GM04503 (cell line): ENCODE measurements around the gene UCP3.
"Not testable (repeated sequence)": the region's sequence is repeated elsewhere in the genome, so short reads cannot be mapped to it uniquely, and the experiment has no call there.

ENCODE experiments used
- DNase-seq: peaks from one replicate; pipeline ENCODE4 v3.0.0-alpha.2; 2012; ENCODE audit warnings: low read depth

Gene UCP3

GRCh38 chr11:74000307-74001133 is 8.4 kb downstream of the UCP3 start:
- DNase-seq = no peak

DNA sequence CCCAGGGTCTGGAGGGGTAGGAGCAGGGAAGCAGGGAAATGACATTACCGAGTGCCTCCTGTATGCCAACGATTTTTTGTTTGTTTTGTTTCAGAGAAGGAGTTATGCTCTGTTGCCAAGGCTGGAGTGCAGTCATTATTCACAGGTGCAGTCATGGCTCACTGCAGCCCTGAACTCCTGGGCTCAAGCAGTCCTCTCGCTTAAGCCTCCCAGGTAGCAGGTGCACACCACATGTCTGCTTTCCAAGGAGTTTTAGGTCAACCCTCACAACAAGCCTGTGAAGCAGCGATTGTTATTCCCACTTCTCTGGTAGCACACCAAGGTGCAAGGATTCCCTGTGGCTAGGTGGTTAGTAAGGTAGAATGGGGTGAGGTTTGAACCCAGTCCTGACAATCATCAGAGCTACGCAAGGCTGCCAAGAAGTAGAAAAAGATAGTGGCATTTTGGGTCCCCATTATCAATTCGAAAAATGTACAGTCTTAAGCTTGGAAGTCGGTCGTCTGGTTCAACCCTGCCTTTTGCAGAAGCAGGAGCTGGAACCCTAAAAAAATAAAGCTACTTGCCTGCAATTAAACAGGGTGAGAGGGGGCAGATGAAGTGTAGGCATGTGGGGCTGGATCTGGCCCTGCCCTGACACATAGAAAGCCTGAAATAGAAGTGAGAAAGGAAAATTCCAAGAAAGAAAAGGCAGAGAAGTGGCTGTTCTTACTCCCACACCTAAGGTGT is 9.1 kb downstream of the UCP3 start:
- no peak for DNase-seq

DNA sequence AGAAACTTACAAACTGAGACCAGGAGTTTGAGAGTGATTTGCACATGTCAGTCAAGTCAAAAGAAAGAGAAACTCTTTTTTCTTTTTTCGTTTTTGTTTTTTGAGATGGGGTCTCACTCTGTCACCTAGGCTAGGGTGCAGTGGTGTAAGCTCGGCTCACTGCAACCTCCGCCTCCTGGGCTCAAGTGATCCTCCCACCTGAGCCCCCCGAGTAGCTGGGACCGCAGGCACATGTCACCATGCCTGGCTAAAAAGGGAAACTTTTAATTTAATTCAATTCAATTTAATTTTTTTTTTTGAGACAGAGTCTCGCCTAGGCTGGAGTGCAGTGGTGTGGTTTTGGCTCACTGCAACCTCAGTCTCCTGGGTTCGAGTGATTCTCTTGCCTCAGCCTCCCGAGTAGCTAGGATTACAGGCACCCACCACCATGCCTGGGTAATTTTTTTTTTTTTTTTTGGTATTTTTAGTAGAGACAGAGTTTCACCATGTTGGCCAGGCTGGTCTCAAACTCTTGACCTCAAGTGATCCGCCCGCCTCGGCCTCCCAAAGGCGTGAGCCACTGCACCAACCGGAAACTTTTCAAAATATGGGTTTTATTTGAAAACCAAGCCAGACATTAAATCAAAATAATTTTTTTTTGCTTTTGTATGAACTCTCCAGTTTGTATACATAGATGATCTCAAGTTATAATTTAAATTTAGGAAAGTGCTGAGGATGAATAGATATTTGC is 9.9 kb downstream of the UCP3 start:
- DNase-seq = no peak

- no peak for DNase-seq
These were observed 11.6 kb downstream of the UCP3 start for GRCh38 chr11:73997120-73997770.

DNA sequence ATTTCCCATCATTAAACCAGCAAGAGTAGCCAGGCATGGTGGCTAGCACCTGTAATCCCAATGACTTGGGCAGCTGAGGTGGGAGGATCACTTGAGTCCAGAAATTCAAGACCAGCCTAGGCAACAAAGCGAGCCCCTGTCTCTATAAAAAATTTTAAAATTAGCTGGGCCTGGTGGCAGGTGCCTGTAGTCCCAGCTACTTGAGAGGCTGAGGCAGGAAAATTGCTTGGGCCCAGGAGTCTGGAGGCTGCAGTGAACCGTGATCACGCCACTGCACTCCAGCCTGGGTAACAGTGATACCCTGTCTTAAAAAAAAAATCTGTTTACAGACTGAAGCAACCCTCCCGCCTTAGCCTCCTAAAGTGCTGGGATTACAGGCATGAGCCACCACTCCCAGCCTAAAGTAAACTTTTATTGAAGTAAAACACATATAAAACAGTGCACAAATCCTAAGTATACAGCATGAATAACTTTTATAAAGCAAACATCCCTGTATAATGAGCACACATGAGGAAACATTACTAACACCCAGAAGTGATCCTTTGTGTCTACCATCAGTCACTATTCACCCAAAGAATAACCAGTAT is 12.6 kb downstream of the UCP3 start:
- no peak for DNase-seq

- no peak for DNase-seq
These were observed 13.2 kb downstream of the UCP3 start for GRCh38 chr11:73995731-73996130.

DNA sequence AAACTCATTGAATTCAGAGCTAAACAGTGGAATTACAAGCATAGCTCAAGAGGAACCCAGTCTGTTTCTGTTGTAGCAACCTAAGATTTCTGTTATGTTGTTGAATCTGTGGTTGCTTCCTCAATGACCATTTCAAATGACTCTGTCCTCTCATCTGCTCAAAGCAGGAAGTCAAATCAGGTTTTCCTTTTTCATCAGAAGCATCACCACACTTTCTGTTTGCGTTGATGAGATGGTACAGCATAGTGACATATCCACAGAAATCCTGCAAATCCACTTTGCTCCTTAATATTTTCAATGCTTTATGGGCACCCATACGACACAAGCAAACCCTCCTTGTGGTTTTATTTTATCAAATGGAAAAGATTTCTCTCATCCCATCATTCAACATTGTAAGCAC is 13.6 kb downstream of the UCP3 start:
- peak; percentile 15 for DNase-seq

DNA sequence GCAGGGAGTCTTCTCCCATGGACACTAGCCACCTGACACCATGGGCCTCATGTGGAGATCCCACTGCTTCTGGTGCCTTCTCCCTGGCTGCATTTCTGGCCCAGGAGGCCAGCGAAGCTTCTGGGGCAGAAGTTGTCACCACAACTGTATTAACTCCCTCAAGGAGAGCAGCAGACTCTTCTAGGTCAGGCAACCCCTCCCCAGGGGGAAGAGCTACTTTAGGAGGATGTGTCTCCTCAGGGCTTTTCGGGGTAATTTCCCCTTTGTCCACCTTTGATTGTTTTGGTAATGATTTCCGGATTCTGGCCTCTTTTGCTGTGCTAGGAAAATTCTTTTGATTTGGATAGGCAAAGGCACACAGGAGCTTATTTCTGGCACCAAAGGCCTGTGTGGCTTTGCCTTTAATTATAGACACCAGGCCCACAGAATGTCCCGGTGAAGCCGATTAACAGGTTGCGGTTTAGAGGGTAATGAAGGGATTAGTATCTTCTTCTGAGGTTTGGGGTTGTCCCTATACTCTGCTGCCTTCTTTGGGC is 17.3 kb downstream of the UCP3 start:
- DNase-seq = no peak

- no peak for DNase-seq
These were observed 18.2 kb downstream of the UCP3 start for GRCh38 chr11:73990730-73991129.

DNA sequence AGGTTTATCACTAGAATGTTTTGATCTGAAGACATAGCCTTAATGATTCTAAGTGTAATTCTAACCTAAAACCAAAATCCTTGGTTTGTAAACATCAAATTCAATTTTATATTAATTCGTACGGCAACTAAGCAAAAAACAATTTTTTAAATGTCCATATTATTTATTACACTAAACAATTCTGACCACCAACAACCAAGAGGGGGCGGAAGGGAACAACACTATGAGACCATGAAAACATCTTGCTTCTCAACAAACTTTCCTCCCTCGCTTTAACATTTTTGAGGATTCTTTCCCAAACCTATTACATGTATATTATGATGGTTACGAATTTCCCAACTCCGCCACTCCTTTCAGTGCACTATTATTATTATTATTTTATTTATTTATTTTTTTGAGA is 19.7 kb downstream of the UCP3 start:
- DNase-seq = no peak

DNA sequence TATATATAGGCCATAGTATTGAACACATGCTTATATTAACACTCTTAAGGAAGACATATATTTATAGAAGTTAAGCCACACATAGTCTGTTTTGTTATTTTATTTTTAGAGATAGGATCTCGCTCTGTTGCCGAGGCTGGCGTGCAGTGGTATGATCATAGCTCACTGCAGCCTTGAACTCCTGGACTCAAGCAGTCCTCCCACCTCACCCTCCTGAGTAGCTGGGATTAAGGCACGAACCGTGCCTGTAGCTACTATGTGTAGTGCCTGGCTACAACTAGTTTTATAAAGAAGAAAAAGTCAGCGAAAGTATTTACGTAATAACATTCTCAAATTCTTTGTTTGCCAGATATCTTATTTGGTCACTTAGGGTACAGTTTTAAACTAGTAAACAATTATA is 20.7 kb downstream of the UCP3 start:
- no peak for DNase-seq

GRCh38 chr11:73985661-73986060 is 23.2 kb downstream of the UCP3 start:
- not testable (repeated sequence) for DNase-seq

- DNase-seq = no peak
These were observed 24.9 kb downstream of the UCP3 start for GRCh38 chr11:73983741-73984538.

GRCh38 chr11:73982990-73983740 is 25.7 kb downstream of the UCP3 start:
- peak; percentile 27 for DNase-seq

GRCh38 chr11:73982595-73982989 is 26.3 kb downstream of the UCP3 start, which contains the start of gene UCP2:
TSS of gene UCP2 (minus strand) at chr11:73982843. CDS start at chr11:73978378, 4,465 bp downstream.
- DNase-seq = no peak

DNA sequence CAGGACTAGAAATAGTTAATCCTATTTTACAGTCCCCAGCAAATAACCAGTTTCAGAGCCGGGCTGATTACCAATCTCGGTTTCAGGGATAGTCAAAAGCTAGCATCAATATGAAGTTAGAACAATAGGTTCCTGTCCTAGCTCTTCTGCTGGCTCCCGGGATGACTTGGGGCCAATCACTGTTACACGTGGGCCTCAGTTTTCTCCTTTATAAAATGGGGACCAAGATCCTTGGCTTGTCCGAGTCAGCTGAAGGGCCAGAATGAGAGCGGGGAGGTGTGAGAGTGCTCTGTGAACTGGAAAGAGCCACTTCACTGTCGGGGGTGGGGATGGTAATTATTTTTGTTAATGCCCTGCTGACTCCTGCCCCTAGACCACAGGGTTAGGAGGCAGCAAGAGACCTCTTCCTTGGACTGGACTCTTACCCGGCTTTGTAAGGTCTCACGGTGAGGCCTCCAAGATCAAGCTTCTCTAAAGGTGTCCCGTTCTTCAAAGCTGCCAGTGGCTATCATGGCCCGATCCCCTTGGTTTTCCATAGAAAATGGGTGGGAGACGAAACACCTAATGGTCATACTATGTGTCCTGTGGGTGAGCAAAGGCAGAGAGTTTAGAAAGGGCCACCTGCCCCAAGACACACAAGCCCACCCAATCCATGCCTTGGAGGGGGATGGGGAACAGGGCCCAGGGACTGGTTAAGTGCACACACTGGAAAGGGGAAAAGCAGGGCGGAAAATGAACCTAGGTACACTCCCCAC is 27.7 kb downstream of the UCP3 start:
- no peak for DNase-seq

DNA sequence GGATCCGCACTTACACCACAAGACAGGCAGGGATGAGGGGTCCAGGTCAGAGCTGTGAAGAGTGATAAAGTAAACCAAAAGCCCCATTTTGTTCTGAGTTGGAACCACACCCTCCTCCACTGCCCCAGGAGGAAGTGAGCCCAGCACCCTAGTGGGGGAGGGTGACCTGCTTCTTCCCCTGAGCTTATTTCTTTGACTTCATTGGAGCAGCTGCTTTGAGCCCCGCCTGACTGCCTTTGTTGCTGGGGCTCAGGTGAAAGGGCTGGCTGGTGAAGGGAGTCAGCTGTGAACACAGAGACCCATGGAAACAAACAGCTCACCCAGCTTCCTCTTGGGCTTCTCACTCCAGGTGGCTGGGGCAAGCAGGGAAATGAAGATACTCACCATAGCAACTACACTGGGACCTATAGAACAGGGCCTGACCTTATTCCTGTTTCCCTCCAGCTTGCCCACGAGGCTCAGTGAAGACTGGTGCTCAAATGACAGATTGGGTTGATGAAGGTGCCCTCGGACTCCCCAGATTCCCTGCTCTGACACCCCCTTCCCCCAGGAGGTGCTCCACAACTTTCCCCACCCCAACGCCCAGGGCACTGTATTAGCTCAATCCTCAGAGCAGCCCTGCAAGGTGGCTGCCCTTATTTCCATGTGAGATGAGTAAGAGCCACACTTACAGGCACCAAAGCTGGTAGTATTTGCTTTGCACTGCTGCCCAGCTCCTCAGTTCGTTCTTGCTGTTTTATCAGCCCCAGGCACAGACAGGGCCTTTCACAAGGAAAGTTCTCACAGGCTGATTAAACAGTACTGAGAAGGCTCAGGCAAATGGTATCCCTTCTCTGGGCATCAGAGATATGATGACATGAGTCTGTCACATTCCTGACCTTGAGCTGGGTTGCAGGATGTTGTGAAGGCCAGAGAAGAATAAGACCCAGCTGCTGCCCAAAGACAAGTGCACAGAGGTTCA is 28.6 kb downstream of the UCP3 start:
- DNase-seq = no peak

- DNase-seq = peak; percentile 26
These were observed 30.3 kb downstream of the UCP3 start for GRCh38 chr11:73978576-73979086.
